ENCODE data around the gene DCDC2B. TPM values are rescaled to one million over a fixed set of nuclear protein-coding genes. Genes with fewer than 3 reads are reported as not detected.

DCDC2B gene
- total and polyA plus RNA-seq, 9 of the 15 experiments (the other 6 are each of a cell fraction or from before 2014, with no cell fraction given) = not detected

DNA sequence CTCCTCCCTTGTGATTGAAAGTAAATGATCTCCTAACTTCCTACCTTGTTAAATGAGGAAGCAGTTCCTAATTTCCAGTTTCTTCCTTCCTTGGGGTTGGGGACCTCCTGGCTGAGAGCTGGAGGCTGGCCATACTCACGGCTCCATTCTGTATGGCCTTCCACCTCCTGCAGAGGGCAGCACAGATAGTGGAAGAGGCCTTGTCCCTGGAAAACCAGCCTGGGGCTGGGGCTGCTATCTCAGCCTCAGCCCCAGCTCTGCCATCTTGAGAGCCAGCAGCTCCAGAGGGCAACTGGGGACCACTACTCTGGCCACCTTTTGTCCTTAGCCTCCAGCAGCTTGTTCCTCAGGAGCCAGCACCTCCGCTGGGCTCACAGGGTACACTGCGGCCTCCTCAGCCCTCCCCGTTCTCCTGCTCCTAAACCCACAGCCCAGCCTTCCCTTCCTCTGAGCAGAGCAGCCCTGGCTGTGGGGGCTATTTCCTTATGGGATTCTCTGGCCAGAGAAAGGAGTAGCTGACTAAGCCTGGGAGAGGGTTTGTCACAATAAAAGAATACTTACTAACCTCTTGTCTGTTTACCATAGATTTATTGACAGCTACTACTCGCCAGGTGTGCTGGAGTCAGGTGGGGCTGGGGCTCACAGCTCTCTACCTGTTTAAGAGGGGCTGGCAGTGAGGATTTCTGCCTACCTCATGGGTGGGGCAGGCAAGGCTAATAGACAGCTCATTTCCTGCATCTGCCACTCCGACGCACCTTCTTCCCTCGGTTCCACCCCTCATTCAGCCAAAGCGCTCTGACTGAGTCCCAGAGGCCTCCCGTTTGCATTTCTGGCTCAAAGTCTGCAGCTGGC, 7.0 kb downstream of the DCDC2B start (continued):
- TF ChIP-seq, protein P1, sequence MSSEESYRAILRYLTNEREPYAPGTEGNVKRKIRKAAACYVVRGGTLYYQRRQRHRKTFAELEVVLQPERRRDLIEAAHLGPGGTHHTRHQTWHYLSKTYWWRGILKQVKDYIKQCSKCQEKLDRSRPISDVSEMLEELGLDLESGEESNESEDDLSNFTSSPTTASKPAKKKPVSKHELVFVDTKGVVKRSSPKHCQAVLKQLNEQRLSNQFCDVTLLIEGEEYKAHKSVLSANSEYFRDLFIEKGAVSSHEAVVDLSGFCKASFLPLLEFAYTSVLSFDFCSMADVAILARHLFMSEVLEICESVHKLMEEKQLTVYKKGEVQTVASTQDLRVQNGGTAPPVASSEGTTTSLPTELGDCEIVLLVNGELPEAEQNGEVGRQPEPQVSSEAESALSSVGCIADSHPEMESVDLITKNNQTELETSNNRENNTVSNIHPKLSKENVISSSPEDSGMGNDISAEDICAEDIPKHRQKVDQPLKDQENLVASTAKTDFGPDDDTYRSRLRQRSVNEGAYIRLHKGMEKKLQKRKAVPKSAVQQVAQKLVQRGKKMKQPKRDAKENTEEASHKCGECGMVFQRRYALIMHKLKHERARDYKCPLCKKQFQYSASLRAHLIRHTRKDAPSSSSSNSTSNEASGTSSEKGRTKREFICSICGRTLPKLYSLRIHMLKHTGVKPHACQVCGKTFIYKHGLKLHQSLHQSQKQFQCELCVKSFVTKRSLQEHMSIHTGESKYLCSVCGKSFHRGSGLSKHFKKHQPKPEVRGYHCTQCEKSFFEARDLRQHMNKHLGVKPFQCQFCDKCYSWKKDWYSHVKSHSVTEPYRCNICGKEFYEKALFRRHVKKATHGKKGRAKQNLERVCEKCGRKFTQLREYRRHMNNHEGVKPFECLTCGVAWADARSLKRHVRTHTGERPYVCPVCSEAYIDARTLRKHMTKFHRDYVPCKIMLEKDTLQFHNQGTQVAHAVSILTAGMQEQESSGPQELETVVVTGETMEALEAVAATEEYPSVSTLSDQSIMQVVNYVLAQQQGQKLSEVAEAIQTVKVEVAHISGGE (CRISPR knock-in tag; IDR thresholded peaks at IDR 0.05) = no peak
- TF ChIP-seq XRCC5 (IDR thresholded peaks at IDR 0.05; ENCODE audit: low read depth, low read length) = no peak
- TF ChIP-seq, protein P2, sequence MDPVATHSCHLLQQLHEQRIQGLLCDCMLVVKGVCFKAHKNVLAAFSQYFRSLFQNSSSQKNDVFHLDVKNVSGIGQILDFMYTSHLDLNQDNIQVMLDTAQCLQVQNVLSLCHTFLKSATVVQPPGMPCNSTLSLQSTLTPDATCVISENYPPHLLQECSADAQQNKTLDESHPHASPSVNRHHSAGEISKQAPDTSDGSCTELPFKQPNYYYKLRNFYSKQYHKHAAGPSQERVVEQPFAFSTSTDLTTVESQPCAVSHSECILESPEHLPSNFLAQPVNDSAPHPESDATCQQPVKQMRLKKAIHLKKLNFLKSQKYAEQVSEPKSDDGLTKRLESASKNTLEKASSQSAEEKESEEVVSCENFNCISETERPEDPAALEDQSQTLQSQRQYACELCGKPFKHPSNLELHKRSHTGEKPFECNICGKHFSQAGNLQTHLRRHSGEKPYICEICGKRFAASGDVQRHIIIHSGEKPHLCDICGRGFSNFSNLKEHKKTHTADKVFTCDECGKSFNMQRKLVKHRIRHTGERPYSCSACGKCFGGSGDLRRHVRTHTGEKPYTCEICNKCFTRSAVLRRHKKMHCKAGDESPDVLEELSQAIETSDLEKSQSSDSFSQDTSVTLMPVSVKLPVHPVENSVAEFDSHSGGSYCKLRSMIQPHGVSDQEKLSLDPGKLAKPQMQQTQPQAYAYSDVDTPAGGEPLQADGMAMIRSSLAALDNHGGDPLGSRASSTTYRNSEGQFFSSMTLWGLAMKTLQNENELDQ (CRISPR knock-in tag; IDR thresholded peaks at IDR 0.05; ENCODE audit: borderline replicate concordance) = no peak
- no peak for TF ChIP-seq ZKSCAN3 (CRISPR knock-in tag; IDR thresholded peaks at IDR 0.05)
- no peak for TF ChIP-seq ZNF778 (CRISPR knock-in tag; IDR thresholded peaks at IDR 0.05)
- TF ChIP-seq PHF20 (IDR thresholded peaks at IDR 0.05; ENCODE audit: partially characterized antibody) = no peak
- TF ChIP-seq TSHZ1 (CRISPR knock-in tag; IDR thresholded peaks at IDR 0.05) = no peak
- TF ChIP-seq ZNF184 (CRISPR knock-in tag; IDR thresholded peaks at IDR 0.05) = no peak
- no peak for TF ChIP-seq ESRRB (CRISPR knock-in tag; IDR thresholded peaks at IDR 0.05; ENCODE audit: borderline replicate concordance)
- TF ChIP-seq EWSR1 (IDR thresholded peaks at IDR 0.05; ENCODE audit: borderline replicate concordance, low read depth, partially characterized antibody) = no peak
- TF ChIP-seq MED1 (CRISPR knock-in tag; IDR thresholded peaks at IDR 0.05; ENCODE audit: borderline replicate concordance) = no peak
- no peak for TF ChIP-seq SNIP1 (IDR thresholded peaks at IDR 0.05; ENCODE audit: low read depth)
- TF ChIP-seq HBP1 (CRISPR knock-in tag; IDR thresholded peaks at IDR 0.05) = no peak
- TF ChIP-seq TOE1 (IDR thresholded peaks at IDR 0.05; ENCODE audit: borderline replicate concordance) = no peak
- 0 out of 2 replicates have a peak, but pooled peaks have one; percentile 35 for TF ChIP-seq TOE1 (CRISPR knock-in tag; IDR thresholded peaks at IDR 0.05; ENCODE audit: borderline replicate concordance, low read depth)
- TF ChIP-seq NFIX (CRISPR knock-in tag; IDR thresholded peaks at IDR 0.05; ENCODE audit: low read depth) = no peak

Measured in K562 (cell line).